HepG2 (cell line): ENCODE measurements around the gene DUS1L. TPM values are rescaled to one million over a fixed set of nuclear protein-coding genes. Genes with fewer than 3 reads are reported as not detected.
A peak's percentile ranks its signal among the peaks of the same experiment; 100 is the strongest.

Experiments
- CREB3 ChIP-seq: sonication (generic); formaldehyde crosslinking; IDR thresholded peaks from 2 replicates; pipeline ENCODE4 v1.5.0; 2020; ENCODE audit warnings: missing genetic modification reagents
- IRF2 ChIP-seq: IDR thresholded peaks from 2 replicates; pipeline ENCODE4 v1.6.1; 2018; ENCODE audit warnings: missing genetic modification reagents, missing compliant biosample characterization
- JUND ChIP-seq: sonication (generic); formaldehyde crosslinking; IDR thresholded peaks from 2 replicates; pipeline ENCODE4 v1.8.0; 2022; ENCODE audit warnings: mild to moderate bottlenecking, missing genetic modification reagents
- MAF1 ChIP-seq: sonication (generic); formaldehyde crosslinking; IDR thresholded peaks from 2 replicates; pipeline ENCODE4 v1.5.0; 2020; ENCODE audit warnings: missing genetic modification reagents, borderline replicate concordance
- MLXIP ChIP-seq: sonication (generic); formaldehyde crosslinking; IDR thresholded peaks from 2 replicates; pipeline ENCODE4 v1.9.0; 2021; ENCODE audit warnings: missing genetic modification reagents, borderline replicate concordance
- MTERF4 ChIP-seq: sonication (generic); formaldehyde crosslinking; IDR thresholded peaks from 2 replicates; pipeline ENCODE4 v1.8.0; 2023; ENCODE audit warnings: mild to moderate bottlenecking, missing genetic modification reagents
- MYPOP ChIP-seq: sonication (generic); formaldehyde crosslinking; IDR thresholded peaks from 2 replicates; pipeline ENCODE4 v1.8.1; 2023; ENCODE audit warnings: mild to moderate bottlenecking, moderate library complexity, missing genetic modification reagents
- PHF5A ChIP-seq: IDR thresholded peaks from one replicate; pipeline ENCODE4 v1.6.1; 2018; ENCODE audit warnings: low read depth, missing genetic modification reagents; ENCODE audit not compliant: unreplicated experiment
- SOX5 ChIP-seq: IDR thresholded peaks from 2 replicates; pipeline ENCODE4 v1.6.1; 2016; ENCODE audit warnings: borderline replicate concordance
- XRCC5 ChIP-seq: fragments of 200-400 bp; formaldehyde crosslinking; optimal IDR thresholded peaks from 2 replicates; pipeline ENCODE3; 2017; ENCODE audit warnings: mild to moderate bottlenecking, low read length
- ZFY ChIP-seq: sonication (generic); formaldehyde crosslinking; IDR thresholded peaks from 2 replicates; pipeline ENCODE4 v1.4.0; 2020; ENCODE audit warnings: missing genetic modification reagents
- ZIK1 ChIP-seq: sonication (generic); formaldehyde crosslinking; IDR thresholded peaks from 2 replicates; pipeline ENCODE4 v1.5.0; 2020; ENCODE audit warnings: mild to moderate bottlenecking, low read depth, missing genetic modification reagents, borderline replicate concordance
- ZNF558 ChIP-seq: sonication (generic); formaldehyde crosslinking; IDR thresholded peaks from 2 replicates; pipeline ENCODE4 v1.9.0; 2022; ENCODE audit warnings: mild to moderate bottlenecking, missing genetic modification reagents, borderline replicate concordance
- ZNF646 ChIP-seq: sonication (generic); formaldehyde crosslinking; IDR thresholded peaks from 2 replicates; pipeline ENCODE4 v1.9.0; 2021; ENCODE audit warnings: mild to moderate bottlenecking, missing genetic modification reagents
- polyA plus RNA-seq, 8 experiments: library from polyadenylated mRNA; depleted of rRNA in 3 of 8; stranded (reverse) in 7 of 8; unstranded in 1 of 8; fragments of >200 nt; fragmentation: Illumina TruSeq in 4 of 8; extraction: Trizol in 4 of 8; gene quantifications; 2 replicates each; pipeline versions ENCODE4 v1.2.1 to v1.2.3, GENCODE V29; 2011 to 2016; ENCODE audit warnings: low read depth in 4 of 8, missing spikeins in 1 of 8, mixed read lengths in 1 of 8; ENCODE audit not compliant: insufficient read depth in 1 of 8
- total RNA-seq, 5 experiments: library from RNA; depleted of rRNA; stranded (reverse); fragments of >200 nt; fragmentation: Illumina TruSeq; extraction: Trizol; gene quantifications; 2 replicates each; pipeline ENCODE4 v1.2.3, GENCODE V29; 2016; ENCODE audit warnings: low read depth in 1 of 5

The DUS1L gene
- total and polyA plus RNA-seq, 2 of the 13 experiments (the other 11 are each of a cell fraction or from before 2014, with no cell fraction given) = 81.0 to 109 TPM

GRCh38 chr17:82098169-82098938 is 32.8 kb upstream of the DUS1L start, which contains the start of gene FASN (continued):
- TF ChIP-seq MLXIP (CRISPR knock-in tag) (0 out of 2 replicates have a peak, but pooled peaks have one; percentile 52), SOX5 (CRISPR knock-in tag) (peak; percentile 24; the same call in 1 of the 2 replicates), PHF5A (CRISPR knock-in tag) (peak; percentile 46), ZNF646 (CRISPR knock-in tag) (peak; percentile 20; the same call in 1 of the 2 replicates), MAF1 (CRISPR knock-in tag) (no peak; the same call in 1 of the 2 replicates), JUND (CRISPR knock-in tag) (no peak), MTERF4 (0 out of 2 replicates have a peak, but pooled peaks have one; percentile 4), CREB3 (peak; percentile 95), ZNF558 (no peak; the same call in 1 of the 2 replicates), IRF2 (CRISPR knock-in tag) (peak; percentile 33; the same call in 1 of the 2 replicates), XRCC5 (no peak), ZIK1 (CRISPR knock-in tag) (peak; percentile 92), ZFY (peak; percentile 87), MYPOP (CRISPR knock-in tag) (no peak; the same call in 1 of the 2 replicates)
